Activated T-cell treated with anti-CD3 and anti-CD28 coated beads, Interleukin-2, amount 50 U/mL, for 24 hours (primary cell): ENCODE measurements around the gene LLCFC1.
"Not testable (repeated sequence)": the region's sequence is repeated elsewhere in the genome, so short reads cannot be mapped to it uniquely, and the experiment has no call there.

Experiments used
- DNase-seq: peaks from one replicate; pipeline ENCODE4 v3.0.0-alpha.2; 2020
- H3K27ac Mint-ChIP-seq: 2 replicates; pipeline ENCODE4 v1.8.0; 2020; ENCODE audit warnings: mild to moderate bottlenecking, mixed read lengths
- H3K27me3 Mint-ChIP-seq: 2 replicates; pipeline ENCODE4 v1.8.0; 2020; ENCODE audit warnings: mixed read lengths
- H3K36me3 Mint-ChIP-seq: 2 replicates; pipeline ENCODE4 v1.8.0; 2020; ENCODE audit warnings: low read depth, mixed read lengths
- H3K4me1 Mint-ChIP-seq: 2 replicates; pipeline ENCODE4 v1.8.0; 2020; ENCODE audit warnings: low read depth, mixed read lengths
- H3K4me3 Mint-ChIP-seq: 2 replicates; pipeline ENCODE4 v1.8.0; 2020; ENCODE audit warnings: mild to moderate bottlenecking, moderate library complexity, mixed read lengths
- H3K9me3 Mint-ChIP-seq: 2 replicates; pipeline ENCODE4 v1.8.0; 2020; ENCODE audit warnings: mixed read lengths

The LLCFC1 gene

GRCh38 chr7:142968229-142968628 lies 28.9 kb downstream of the LLCFC1 start:
- Mint-ChIP-seq H3K27ac (no peak overlapping the region), H3K4me3 (no peak overlapping the region), H3K9me3 (no peaks in the 10 kb centered on the region), H3K27me3 (peaks cover 45% of the 10 kb centered on the region), H3K4me1 (no peaks in the 10 kb centered on the region), H3K36me3 (no peaks in the 10 kb centered on the region)
- no peak for DNase-seq

- no peaks in the 10 kb centered on the region for H3K9me3 Mint-ChIP-seq
- H3K4me3 Mint-ChIP-seq: no peak overlapping the region
- H3K27me3 Mint-ChIP-seq: peaks cover 46% of the 10 kb centered on the region
- H3K4me1 Mint-ChIP-seq: no peaks in the 10 kb centered on the region
- no peak overlapping the region for H3K27ac Mint-ChIP-seq
- H3K36me3 Mint-ChIP-seq: no peaks in the 10 kb centered on the region
- no peak for DNase-seq
These were observed 29.9 kb downstream of the LLCFC1 start for GRCh38 chr7:142969183-142969582.

- H3K4me3 Mint-ChIP-seq: no peak overlapping the region
- H3K4me1 Mint-ChIP-seq: no peaks in the 10 kb centered on the region
- H3K27ac Mint-ChIP-seq: no peak overlapping the region
- H3K36me3 Mint-ChIP-seq: no peaks in the 10 kb centered on the region
- H3K9me3 Mint-ChIP-seq: peaks cover 3% of the 10 kb centered on the region
- no peak for DNase-seq
- peaks cover 23% of the 10 kb centered on the region for H3K27me3 Mint-ChIP-seq
These were observed 35.3 kb downstream of the LLCFC1 start for GRCh38 chr7:142974626-142975025.

- H3K27me3 Mint-ChIP-seq: peaks cover 17% of the 10 kb centered on the region
- not testable (repeated sequence) for H3K4me1 Mint-ChIP-seq, DNase-seq, H3K4me3 Mint-ChIP-seq, H3K9me3 Mint-ChIP-seq, H3K36me3 Mint-ChIP-seq, H3K27ac Mint-ChIP-seq
These were observed 39.1 kb downstream of the LLCFC1 start for GRCh38 chr7:142978402-142978801.

- Mint-ChIP-seq H3K27ac (no peak overlapping the region), H3K36me3 (no peaks in the 10 kb centered on the region), H3K27me3 (peaks cover 15% of the 10 kb centered on the region), H3K4me3 (no peak overlapping the region), H3K9me3 (peaks cover 2% of the 10 kb centered on the region), H3K4me1 (no peaks in the 10 kb centered on the region)
- DNase-seq: no peak
These were observed 44.5 kb downstream of the LLCFC1 start for GRCh38 chr7:142983825-142984224.

- DNase-seq: no peak
- H3K4me3 Mint-ChIP-seq: no peak overlapping the region
- peaks cover 2% of the 10 kb centered on the region for H3K9me3 Mint-ChIP-seq
- H3K27me3 Mint-ChIP-seq: peaks cover 15% of the 10 kb centered on the region
- no peaks in the 10 kb centered on the region for H3K4me1 Mint-ChIP-seq
- H3K36me3 Mint-ChIP-seq: no peaks in the 10 kb centered on the region
- no peak overlapping the region for H3K27ac Mint-ChIP-seq
These were observed 45.0 kb downstream of the LLCFC1 start for GRCh38 chr7:142984297-142984696.
